Measurements from ENCODE around the gene RNF181. TPM values are rescaled to one million over a fixed set of nuclear protein-coding genes. Genes with fewer than 3 reads are reported as not detected.

Gene RNF181
- total and polyA plus RNA-seq, 2 of the 13 experiments (the other 11 are each of a cell fraction or from before 2014, with no cell fraction given): 224 to 578 TPM

- TF ChIP-seq BCLAF1 (IDR thresholded peaks at IDR 0.05) (no peak), NFYB (CRISPR knock-in tag; IDR thresholded peaks at IDR 0.05) (no peak), KDM3A (CRISPR knock-in tag; IDR thresholded peaks at IDR 0.05; ENCODE audit: low read depth) (no peak), NFKBIZ (CRISPR knock-in tag; IDR thresholded peaks at IDR 0.05) (no peak), ZNF850 (CRISPR knock-in tag; conservative IDR thresholded peaks at IDR 0.05) (no peak), MAF1 (CRISPR knock-in tag; IDR thresholded peaks at IDR 0.05; ENCODE audit: borderline replicate concordance) (no peak), ZBTB10 (CRISPR knock-in tag; IDR thresholded peaks at IDR 0.05; ENCODE audit: borderline replicate concordance) (no peak), ZNF503 (CRISPR knock-in tag; IDR thresholded peaks at IDR 0.05) (no peak), ZNF276 (CRISPR knock-in tag; IDR thresholded peaks at IDR 0.05; ENCODE audit: low read depth) (no peak), KDM1A (CRISPR knock-in tag; IDR thresholded peaks at IDR 0.05) (no peak), ATRX (CRISPR knock-in tag; IDR thresholded peaks at IDR 0.05; ENCODE audit: borderline replicate concordance) (no peak), ZNF18 (CRISPR knock-in tag; IDR thresholded peaks at IDR 0.05; ENCODE audit: insufficient replicate concordance) (no peak), DZIP1 (CRISPR knock-in tag; IDR thresholded peaks at IDR 0.05) (no peak), SIN3A (IDR thresholded peaks at IDR 0.05; ENCODE audit: borderline replicate concordance, low read depth, low read length) (no peak)
Measured at GRCh38 chr2:85558160-85558559, 37.4 kb upstream of the RNF181 start (continued).
